HL-60/S4 treated with retinoic acid at 250 ng/mL for 4 days and 3 days (cell line): Measurements from ENCODE around the gene COX4I1.

Source experiments
- in situ Hi-C: fragments of 300-500 bp; cut with MboI; formaldehyde crosslinking; loops from 2 replicates; pipeline ENCODE4 v1.7.0; 2022; ENCODE audit warnings: low sequenced_read_pairs

Gene COX4I1

DNA sequence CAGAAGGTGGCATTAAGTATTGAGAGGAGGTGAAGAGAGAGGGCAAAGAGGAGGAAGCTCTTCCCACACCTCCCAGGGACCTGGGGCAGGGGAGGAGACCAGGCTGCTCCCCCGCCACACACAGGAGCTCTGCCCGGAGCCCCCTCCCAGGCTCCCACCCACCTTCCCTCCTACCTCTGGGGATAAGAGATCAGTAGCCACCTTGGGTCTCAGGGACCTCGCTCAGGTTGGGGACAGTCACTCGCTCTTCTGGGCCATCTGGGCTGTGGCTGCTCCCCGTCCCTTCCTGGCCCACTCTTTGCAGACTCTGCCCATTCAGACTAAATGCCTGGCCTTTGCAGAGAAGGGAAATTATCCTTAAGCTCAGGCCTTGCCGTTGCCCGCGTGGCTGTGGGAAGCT, 33.7 kb upstream of the COX4I1 start:
- in situ Hi-C loops = no loop called here

DNA sequence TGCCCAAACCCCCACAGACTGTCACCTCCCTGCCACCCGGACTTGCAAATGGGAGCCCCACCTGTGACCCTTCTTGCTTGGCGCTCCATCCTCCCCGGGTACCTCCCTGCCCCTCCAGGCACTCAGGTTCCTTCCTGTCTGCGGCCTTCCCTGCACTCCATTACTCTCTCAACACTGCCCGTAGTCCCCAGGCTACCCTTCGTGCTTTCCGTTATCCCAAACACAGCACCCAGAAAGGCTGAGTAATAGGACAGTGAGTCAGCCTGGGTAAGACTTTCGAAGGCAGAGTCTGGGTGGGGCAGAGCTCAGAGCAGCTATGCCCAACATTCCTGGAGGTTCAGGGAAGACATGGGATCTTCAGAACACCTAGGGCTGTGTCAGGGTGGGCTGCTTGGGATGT, 32.0 kb upstream of the COX4I1 start:
- in situ Hi-C loops = no loop called here

DNA sequence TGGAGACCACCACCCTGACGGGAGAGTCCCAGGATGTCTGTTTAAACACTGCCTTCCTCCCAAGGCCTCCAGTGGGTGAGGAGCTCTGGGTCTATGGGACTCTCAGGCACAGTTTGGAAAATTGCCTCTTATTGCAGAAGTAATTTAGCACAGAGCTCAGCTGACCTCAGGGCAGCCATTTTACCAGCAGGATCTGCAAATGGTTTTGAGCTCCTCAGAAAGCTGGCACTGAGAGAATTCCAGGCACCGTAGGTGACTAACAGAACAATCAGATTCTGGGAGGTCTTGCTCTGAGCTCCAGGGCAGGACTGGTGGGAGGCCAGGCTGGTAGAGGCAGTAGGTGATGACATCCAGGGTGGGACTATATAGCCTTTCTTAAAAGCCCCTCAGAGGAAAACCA, 31.3 kb upstream of the COX4I1 start:
- in situ Hi-C loops = no loop called here

- in situ Hi-C loops = no loop called here
These were observed 28.8 kb upstream of the COX4I1 start for GRCh38 chr16:85770741-85771140.

GRCh38 chr16:85773044-85773443, 26.5 kb upstream of the COX4I1 start:
- in situ Hi-C loops = no loop called here

DNA sequence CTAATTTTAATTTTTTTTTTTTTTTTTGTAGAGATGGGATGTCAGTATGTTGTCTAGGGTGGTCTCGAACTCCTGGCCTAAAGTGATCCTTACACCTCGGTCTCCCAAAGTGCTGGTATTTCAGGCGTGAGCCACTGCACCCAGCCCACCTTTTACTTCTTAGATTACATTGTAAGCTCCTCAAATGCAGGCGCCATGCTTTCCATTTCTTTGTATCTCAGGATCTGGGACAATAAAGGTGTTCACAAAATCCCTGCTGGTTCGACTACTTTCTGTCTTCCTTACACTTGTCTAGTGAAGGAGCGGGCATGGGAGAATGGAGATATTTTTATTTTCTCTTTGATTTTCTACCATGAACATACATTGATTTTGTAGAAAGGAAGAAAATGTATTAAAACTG, 25.4 kb upstream of the COX4I1 start:
- in situ Hi-C loops = no loop called here

GRCh38 chr16:85774811-85775210, 24.7 kb upstream of the COX4I1 start:
- in situ Hi-C loops = no loop called here

DNA sequence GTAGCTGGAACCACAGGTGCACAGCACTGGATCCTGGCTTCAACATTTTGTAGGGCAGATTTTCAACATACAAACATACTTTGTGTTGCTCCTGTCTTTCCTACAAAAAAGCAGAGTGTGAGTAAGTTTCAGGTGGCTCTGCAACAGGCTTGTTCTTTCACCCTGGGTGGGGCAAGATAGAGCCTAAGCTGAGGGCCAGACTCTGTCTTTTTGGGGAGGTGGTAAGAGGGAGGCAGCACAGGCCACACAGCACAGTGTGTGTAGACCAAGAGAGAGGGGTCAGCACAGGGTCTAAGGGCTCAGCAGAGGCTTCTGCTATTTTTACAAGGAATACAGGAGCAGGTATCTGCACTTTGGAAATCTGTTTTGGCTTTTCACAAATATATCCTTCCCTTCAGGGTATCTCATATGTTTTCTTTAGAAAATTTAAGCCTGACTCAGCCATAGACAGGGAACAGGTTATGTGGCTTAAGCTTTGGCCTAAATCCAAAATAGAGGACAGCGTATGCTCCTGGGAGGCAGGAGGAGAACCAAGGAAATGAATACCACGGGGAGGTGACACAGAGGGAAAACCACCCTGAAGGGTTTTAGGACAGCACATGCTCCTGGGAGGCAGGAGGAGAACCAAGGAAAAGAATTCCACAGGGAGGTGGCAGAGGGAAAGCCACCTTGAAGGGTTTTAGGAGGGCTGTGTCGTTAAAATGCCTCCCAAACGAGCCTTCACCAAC, 21.7 kb upstream of the COX4I1 start:
- in situ Hi-C loops = no loop called here

DNA sequence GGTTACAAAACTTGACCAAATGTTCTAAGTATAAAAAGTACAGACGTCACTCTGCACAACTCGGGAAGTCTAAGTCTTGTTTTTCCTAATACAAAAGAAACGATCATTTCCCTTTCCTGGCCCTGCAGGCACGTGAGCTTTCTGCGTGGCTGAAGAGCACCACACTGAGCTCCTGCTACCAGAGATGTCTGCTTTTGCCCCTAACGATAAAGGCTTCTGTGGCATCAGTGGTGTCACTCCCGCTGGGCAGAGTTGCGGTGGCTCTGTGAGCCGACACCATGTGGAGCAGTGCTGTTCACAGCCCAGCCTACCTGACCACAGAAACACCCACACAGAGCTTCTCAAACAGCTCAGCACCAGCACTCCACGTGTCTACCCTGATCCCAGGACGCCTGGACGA, 20.6 kb upstream of the COX4I1 start:
- in situ Hi-C loops = no loop called here

GRCh38 chr16:85780281-85780680, 19.2 kb upstream of the COX4I1 start:
- in situ Hi-C loops = no loop called here

DNA sequence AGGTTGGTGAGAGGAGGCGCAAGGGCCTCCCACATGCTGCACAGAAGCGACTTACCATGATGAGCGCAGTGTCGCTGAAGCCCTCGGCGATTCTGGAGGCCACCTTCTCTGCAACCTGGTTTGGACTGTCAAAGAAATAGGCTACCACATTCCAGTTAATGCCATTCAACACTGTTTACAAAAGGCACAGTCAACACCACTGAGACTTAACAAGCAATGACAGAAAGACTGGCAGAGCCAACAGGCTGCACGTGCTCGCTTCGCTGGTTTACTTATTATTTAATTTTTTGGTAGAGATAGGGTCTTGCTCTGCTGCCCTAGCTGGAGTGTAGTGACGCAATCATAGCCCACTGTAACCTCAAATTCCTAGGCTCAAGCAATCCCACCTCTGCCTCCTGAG, 18.3 kb upstream of the COX4I1 start:
- in situ Hi-C loops = no loop called here

DNA sequence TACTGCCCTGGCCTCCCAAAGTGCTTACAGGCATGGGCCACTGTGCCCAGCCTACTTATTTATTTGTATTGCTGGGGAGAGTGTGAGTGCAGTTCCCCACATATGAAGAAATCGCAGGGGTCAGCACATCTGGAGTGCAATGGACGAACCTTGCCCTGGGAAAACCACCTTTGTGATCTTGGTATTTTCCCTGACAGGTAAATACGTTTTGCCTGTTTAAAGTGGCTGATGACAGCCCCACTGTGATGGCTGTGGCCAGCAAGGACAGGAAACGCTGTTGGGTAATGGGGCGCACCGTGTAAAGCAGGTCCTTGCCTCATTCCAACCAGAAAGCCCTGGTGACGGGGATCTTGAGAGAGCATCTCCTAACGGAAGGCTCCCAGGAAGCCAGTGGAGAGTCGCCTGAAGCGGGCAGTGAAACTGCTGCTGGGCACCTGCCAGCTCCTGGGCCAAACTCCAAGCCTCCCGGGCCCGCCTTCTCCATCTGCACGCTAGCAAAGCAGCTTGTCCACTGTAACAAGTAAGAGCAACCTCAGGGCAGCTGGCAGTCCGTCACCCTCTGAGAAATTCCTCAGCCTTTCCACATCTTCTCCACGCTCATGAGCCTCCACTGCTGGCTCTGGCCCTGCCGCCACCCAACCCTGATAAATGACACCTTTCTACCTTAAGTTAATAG, 17.7 kb upstream of the COX4I1 start:
- in situ Hi-C loops = no loop called here

DNA sequence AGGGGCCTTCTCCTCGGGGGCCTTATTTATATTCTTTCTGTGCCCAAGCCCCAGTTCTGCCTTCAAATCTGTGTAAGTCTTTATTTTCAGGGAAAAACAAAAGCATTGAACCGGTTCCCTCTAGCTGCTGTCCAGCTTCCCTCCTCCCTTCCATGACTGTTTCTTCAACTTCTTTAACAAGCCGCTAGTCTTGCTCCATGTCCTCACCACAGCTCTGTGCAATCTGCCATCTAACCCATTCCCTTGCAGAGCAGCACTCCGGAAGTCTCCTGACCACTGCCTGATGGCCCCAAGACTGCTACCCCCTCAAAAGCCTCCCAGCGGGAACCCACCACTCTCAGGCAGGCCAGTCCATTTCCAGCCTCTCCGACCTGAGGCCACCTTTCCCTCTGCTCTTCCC, 17.0 kb upstream of the COX4I1 start:
- in situ Hi-C loops = no loop called here

DNA sequence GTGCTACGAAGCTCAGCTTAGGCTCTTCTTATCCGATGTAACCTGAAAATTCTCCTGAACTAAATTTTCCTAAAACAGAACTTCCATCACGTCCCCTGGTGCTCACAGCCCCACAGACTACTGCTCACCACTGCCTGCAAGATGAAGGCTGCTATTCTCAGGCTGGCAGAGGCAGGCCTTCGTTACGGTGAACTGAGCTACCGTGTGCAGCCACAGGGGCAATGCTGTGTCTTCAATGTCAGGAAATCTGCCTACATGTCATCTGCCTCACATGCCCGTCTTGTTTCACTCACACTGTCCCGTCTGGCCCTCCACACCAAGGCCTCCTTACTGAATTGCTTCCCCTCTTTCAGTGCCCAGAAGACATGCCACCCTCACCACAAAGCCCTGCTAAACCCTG, 16.1 kb upstream of the COX4I1 start:
- in situ Hi-C loops = no loop called here

DNA sequence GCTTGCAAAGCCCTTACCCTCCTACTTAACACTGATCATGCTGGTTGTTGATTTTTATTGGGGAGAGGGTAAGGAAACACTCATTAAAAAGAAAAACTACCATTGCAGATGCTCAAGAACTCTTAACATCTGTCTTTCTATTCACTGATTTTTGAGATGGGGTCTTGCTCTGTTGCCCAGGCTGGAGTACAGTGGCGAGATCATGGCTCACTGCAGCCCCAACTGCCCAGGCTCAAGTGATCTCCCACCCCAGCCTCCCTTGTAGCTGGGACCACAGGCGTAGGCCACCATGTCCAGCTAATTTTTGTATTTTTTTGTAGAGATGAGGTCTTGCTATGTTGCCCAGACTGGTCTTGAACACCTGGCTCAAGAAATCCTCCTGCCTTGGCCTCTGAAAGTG, 14.7 kb upstream of the COX4I1 start:
- in situ Hi-C loops = no loop called here

DNA sequence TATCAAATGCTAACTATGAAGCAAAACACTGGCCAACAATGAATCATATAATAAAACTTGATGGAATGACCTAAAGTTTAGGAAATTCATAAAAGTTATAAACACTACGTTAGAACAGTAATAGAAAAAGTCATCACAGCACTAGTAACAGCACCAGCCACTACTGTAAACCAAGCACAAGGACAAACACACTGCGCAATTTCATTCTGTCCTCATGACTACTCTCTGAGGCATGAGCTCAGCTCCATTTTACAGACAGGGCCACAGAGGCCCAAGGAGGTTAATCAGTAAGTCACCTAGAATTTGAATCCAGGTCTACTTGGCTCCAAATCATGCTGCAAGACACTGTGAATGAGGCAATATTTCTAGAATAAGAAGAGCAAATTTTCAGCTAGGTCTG, 13.6 kb upstream of the COX4I1 start:
- in situ Hi-C loops = no loop called here

GRCh38 chr16:85788819-85789218, 10.7 kb upstream of the COX4I1 start:
- in situ Hi-C loops = no loop called here

DNA sequence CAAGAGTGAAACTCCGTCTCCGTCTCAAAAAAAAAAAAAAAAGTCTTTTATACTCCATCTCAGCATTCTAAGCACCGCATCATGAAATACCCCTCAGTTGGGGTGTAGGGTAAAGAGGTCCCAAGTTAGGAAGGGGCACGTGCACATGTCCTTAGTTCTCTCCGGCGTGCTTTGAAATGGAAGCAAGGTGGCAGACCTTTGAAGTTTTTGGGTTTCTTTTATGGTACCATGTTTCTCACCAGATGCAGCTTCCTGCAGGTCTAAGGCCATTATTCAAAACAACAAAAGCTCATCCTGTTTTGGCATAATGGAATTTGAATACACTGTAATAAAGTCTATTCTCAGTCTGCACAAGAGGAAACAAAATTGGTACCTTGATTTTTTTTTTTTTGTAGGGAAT, 9.7 kb upstream of the COX4I1 start:
- in situ Hi-C loops = no loop called here

DNA sequence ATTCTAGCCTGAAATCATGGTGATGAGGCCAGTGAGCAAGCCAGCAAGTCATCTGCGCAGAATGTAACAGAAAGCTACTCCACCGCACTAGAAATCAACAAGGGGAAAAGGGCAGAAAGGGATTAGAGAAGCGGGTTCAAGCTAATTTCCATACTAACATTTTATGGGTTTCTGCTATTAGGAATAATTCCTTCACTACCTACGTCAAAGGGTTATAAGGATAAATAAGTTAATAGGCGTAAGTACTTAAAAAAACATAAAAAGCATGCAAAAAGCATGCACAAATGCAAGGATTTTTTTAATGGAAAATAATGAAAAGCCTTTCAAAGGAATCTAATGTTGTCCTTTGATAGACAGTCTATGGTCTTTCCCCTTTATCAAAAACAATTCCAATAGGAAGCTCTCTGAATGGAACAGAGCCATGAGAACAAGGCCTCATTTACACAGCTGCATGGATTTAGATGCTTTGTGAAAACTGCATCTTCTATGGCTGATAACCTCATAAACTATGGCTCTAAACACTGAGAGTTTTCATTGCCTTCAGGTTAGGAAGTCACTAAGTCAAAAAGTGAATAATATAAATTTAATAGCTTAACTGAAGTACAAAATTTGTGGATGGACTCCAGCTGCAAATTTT, 5.7 kb upstream of the COX4I1 start:
- in situ Hi-C loops = no loop called here

DNA sequence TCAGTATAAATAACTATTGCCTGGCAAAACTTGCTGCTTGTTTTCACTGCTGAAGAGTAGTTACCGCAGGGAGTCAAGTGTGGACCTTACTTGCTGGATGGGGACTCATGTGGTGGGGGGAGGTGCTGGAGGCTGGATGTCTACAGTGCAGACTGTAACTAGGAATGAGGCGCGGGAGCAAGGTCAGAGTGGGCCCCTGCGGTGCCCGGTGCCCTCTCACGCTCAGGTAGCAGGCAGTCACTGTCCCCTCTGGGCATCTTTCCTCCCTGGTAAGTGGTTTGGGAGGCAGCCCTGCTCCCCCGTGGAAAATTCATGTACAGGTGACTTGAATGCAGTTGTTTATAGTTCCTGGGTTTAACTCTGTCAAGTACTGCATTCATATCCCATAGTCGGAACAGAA, 4.8 kb upstream of the COX4I1 start:
- in situ Hi-C loops = no loop called here

DNA sequence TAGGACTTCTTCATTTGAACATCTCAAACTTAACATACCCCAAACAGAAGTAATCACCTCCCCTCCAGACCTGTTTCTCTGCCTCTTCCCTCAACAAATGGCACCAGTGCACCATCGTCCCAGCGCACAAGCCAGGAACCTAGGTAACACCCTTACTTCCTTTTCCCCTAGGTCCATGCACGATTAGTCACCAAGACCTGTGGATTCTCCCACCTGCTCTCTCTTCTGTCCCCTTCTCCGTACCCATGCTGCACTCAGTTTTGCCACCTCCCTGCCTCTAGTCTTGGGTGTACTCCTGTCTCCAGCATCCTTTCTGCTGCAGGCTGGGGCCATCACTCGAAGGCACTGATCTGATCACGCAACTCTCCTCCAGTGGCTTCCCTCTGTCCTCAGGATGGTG, 3.3 kb upstream of the COX4I1 start:
- in situ Hi-C loops = no loop called here

DNA sequence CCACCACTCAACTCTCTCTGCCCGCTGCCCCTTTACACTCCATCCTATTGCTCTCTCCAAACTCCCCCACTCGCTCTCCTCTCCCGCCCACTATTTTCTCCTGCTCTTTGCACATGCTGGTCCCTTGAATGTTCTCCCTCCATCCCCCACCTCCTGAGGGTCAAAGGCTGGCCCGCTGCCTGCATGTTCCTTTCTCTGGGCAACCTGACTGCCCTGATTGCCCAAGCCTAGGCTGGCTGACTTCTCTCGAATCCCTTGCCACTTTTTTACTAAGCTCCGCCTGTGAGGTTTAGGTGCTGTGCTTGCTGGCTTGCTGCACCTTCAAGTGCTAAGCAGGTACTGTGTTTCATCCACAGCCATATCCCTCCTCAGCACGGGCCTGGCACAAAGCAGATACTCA, 2.9 kb upstream of the COX4I1 start:
- in situ Hi-C loops = no loop called here
